NCI-H82 treated with DMSO at 0.1 percent for 48 hours (cell line): ENCODE results near the gene PYGB.
"Not testable (repeated sequence)": the region's sequence is repeated elsewhere in the genome, so short reads cannot be mapped to it uniquely, and the experiment has no call there.

ENCODE experiments used
- DNase-seq: peaks from one replicate; lab custom pipeline; 2025; ENCODE audit not compliant: unreplicated experiment; lab: John Stamatoyannopoulos, UW

Gene PYGB

DNA sequence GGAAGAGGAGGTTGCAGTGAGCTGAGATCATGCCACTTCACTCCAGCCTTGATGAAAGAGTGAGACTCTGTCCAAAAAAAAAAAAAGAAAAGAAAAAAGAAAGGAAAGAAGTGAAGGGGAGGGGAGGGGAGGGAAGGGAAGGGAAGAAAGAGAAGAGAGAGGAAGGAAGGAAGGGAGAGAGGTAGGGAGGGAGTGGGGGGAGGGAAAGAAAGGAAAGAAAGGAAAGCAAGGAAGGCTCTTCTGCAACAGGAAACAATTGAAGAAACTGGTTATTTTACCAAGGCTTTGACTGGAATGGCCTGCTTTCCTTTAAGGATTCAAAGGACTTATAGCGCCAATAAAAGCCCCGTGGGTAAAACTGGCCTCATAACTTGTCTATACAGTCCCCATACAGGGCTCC is 78.1 kb downstream of the PYGB start:
- no peak for DNase-seq

DNA sequence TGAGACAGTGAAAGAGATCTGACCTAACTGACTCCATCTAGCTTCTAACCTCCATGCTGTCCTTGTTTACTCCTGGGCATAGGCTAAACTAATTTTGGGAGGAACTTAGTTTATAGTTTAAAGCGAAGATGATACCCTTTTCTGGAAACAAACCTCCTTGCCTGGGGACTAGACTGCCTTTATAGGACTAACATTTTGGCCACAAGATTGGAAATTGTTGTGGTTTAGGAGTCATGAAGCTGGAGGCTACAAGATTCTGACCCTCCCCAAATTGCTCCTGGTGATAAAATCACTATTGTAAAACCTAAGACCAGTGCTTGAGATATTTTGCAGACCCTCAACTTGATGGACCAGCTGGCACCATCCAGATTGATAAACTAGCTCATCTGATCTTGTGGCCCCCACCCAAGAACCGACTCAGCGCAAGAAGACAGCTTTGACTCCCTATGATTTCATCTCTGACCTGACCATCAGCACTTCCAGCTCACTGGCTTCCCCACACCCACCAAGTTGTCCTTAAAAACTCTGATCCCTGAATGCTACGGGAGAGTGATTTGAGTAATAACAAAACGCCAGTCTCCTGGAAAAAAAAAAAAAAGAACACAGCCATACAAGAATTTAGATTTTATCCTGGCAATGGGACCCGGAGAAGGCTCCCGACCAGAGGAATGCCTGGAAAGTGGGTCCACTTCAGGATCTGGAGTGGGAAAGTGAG is 79.8 kb downstream of the PYGB start:
- no peak for DNase-seq

DNA sequence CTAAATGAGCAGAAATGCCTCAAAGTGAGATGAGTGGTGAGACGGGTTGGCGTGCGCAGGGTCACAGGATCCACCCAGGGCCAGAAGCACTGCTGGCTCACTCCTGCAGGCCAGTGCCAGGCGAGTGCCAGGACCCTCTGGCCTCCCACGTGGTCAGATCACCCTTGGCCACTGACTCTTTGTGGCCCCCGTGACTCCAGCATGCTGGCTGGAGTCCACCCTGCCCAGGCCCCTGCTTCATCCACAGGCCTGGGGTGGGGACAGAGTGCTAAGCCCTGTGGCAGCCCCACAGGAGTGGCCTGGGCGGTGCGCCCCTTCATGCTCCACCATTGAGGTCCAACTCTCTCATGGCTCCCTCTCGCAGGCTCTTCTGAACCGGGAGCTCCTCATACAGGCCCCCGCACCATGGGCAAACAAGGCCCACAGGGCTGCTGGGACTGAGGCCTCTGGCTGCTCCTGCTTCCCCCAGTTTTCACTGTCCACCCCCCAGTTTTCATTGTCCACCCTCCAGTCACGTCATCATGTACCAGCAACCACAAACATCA is 81.1 kb downstream of the PYGB start:
- no peak for DNase-seq

DNA sequence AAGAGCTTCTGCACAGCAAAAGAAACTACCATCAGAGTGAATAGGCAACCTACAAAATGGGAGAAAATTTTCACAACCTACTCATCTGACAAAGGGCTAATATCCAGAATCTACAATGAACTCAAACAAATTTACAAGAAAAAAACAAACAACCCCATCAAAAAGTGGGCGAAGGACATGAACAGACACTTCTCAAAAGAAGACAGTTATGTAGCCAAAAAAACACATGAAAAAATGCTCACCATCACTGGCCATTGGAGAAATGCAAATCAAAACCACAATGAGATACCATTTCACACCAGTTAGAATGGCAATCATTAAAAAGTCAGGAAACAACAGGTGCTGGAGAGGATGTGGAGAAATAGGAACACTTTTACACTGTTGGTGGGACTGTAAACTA is 87.1 kb downstream of the PYGB start:
- not testable (repeated sequence) for DNase-seq

DNA sequence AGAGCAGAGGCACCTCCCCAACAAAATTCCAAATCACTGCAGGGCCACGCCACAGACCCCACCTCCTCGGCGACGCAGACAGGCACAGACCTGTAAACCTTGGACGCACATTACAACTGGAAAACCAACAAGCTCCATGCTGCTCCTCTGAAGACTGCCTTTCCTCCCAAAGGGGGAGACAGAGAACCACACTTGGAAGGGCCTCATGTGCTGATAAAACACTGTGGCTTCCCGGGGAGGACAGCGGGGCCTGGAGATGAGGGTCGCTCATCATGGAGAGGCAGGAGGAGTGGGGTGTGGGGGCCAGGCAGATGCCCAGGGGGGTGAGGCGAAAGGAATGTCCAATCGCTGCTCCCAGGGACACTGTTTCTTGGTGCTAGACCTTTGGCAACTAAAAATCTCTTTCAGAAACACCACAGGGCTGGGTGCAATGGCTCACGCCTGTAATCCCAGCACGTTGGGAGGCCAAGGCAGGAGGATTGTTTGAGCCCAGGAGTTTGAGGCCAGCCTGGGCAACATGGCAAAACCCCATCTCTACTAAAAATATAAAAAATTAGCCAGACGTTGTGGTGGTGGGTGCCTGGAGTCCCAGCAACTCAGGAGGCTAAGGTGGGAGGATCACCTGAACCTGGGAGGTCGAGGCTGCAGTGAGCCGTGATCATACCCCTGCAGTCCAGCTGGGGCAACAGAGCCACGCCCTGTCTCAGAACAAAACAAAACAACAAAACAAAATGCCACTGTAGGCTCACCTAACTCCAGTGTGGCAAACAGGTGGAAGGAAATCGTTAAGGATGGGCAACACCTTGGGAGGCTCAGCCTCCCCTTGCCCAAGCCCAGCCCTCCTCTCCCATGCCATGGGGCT is 88.9 kb downstream of the PYGB start:
- no peak for DNase-seq

DNA sequence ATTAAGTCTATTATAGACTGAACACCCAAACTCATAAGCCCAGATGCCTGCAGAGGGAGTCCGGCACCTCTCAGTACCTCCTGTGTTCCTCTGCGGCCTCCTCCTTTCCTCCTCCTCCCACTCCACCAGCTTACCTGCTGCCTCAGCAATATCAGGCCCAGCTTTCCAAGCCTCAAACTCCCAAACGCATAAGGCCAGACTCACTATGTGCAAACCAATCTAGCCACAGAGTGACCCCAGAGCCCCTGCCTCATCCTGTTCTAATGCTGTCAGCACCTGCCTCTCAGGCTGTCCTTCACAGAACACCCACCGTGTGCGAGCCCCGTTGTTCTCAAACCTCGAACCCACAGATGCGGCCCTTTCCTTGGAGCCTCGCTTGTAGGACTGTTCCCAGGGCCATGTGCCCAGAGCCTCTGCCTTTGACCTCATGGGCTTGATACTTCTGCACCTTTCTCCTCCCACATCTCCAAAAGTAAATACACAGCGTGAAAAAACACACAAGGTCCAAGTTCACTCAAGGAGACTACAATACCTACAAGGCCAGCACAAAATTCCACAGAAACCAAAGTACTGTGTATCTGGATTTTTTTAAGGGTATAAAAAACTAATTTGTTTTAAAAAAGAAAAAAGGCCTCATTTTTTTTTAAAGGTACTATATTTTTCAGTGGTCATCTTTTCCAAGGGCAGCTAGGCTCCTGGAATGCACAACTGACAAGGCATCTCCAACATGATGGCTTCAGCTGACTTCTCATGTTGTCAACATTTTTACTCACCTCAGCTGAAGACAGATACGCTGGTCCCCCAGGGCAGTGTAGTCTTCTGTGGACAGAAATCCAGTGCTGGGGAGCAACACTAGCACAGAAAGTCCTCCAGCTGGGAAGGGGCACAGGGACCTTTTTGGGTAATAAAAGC is 90.5 kb downstream of the PYGB start:
- DNase-seq = no peak

DNA sequence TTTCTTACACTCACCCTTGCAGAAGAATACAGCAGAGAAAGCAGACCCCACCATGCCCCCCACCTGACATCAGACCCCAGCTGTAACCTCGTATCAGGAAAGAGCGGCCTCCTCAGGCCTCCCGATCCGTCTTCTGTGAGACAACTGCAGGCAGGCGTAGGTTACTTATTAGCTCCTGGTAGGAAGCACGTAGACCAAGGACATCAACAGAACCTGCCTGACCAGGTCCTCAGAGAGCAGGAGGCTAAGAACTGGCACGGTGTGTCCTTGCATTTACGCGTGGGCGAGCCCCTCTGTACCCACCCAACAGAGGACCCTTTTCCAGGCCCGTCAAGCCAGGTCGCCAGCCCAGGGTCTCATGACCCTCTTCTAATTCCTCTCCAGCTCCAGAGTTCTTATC is 91.7 kb downstream of the PYGB start:
- DNase-seq = no peak

DNA sequence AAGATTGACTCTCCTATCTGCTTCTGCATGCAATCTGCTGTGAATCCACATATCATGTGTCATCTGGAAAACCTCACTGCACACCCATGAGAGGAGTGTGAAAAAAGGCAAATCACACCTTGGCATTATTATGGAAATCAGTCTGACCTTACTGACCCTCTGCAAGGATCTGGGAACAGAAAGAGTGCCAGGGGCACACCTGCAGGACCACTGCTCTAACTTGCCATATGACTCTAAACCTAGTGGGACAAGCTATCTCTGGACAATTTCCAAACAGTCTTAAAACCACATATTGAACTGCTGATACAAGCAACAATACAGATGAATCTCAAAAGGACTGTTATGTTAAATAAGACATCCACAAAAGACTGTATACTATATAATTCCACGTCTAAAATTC is 92.5 kb downstream of the PYGB start:
- DNase-seq = no peak

DNA sequence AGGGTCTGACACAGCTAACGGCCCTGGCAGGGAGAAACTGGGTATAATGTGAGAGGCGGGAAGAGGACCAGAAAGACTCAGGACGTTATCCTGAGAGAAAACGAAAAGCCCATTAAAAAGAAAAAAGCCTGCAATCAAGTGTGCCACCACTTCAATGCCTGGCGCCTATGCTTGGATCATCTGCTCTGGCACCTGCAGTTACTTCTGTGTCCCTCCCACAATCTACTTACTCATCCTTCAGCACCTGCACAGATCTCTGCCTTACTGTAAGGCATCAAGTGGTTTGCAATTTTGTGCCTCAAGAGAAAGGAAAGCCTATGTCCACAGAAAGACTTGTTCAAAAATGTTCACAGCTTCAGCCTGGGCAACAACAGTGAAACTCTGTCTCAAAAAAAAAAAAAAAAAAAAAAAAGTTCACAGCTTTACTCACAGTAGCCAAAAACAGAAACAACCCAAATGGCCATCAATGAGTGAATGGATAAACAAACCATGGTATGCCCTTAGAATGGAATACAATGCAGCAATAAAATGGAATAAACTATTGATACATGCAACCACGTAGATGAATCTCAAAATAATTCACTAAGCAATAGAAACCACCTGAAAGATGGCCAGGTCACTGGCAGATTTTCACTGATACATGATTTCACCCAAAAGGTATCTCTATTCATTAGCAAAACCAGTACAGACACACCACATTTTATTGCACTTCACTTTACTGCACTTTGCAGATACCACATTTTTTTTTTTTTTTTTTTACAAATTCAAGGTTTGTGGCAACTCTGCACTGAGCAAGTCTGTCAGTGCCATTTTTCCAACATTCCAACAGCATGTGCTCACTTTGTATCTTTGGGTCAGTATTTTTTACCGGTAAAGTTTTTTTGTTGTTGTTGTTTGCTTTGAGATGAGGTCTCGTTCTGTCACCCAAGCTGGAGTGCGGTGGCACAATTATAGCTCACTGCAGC is 94.1 kb downstream of the PYGB start:
- DNase-seq = no peak

DNA sequence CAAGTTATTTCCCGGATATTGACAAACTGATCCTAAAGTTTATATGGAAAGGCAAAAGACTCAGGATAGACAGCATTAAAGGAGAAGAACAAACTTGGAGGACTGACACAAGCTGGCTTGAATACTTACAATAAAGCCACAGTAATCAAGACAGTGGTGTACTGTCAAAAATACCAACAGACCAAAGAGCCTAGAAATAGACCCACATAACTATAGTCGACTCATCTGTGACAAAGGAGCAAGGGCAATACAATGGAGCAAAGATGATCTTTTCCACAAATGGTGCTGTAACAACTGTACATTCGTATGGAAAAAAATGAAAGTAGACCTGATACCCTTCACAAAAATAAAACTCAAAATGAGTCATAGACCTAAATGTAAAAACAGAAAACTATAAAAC is 96.7 kb downstream of the PYGB start:
- no peak for DNase-seq

DNA sequence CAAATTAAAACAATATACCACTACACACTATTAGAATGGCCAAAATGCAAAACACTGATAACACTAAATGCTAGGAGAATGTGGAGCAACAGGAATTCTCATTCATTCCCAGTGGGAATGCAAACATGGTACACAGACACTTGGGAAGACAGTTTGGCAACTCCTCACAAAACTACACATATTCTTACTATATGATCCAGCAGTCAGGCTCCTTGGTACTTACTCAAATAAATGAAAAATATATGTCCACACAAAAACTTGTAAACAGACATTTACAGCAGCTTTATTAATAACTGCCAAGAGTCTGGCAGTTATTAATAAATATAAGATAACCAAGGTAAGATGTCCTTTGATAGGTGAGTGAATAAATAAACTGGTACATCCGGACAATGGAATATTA is 97.8 kb downstream of the PYGB start:
- no peak for DNase-seq

DNA sequence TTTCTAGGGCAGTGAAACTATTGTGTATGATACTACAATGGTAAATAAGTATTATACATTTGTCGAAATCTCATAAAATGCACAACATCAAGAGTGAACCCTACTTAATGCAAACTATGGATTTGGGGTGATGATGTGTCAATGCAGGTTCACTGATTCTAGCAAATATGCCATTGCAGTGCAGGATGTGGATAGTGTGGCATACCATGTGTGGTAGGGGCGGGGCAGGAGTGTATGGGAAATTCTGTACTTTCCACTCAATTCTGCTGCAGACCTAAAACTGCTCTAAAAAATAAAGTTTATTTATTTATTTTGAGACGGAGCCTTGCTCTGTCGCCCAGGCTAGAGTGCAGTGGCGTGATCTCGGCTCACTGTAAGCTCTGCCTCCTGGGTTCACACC is 98.5 kb downstream of the PYGB start:
- DNase-seq = no peak
